ENCODE results near the gene PAK1.

PAK1 gene

GRCh38 chr11:77409046-77409445, 64.8 kb downstream of the PAK1 start:
- Histone ChIP-seq H3K9me3 (ENCODE audit: insufficient read depth, low read length) (no peaks in the 10 kb centered on the region), H3K4me3 (ENCODE audit: insufficient read depth, low read length, poor library complexity, severe bottlenecking) (no peak overlapping the region), H3F3A (ENCODE audit: insufficient read depth) (no peaks in the 10 kb centered on the region), H3K4me2 (ENCODE audit: low read depth, low read length, poor library complexity, severe bottlenecking) (no peak overlapping the region), H3K9ac (ENCODE audit: low read length) (no peak overlapping the region), H3K27me3 (ENCODE audit: low read length) (no peaks in the 10 kb centered on the region), H3K27ac (ENCODE audit: low read depth, low read length) (no peak overlapping the region), H3K36me3 (ENCODE audit: low read length) (no peaks in the 10 kb centered on the region), H3K9me2 (replicated peaks; ENCODE audit: insufficient read depth, low read length) (no peaks in the 10 kb centered on the region), H2AFZ (ENCODE audit: low read depth, low read length, severe bottlenecking) (no peak overlapping the region), H4K20me1 (ENCODE audit: low read depth, low read length) (no peaks in the 10 kb centered on the region), H3K79me2 (ENCODE audit: insufficient read depth, low read length) (no peaks in the 10 kb centered on the region)
- TF ChIP-seq CTCF (IDR thresholded peaks at IDR 0.05; ENCODE audit: insufficient read depth, low read length, poor library complexity, severe bottlenecking): no peak
- no peak for TF ChIP-seq EZH2phosphoT487 (conservative IDR thresholded peaks at IDR 0.05; ENCODE audit: low read length)

- no peak for TF ChIP-seq CTCF (IDR thresholded peaks at IDR 0.05; ENCODE audit: insufficient read depth, low read length, poor library complexity, severe bottlenecking)
- TF ChIP-seq EZH2phosphoT487 (conservative IDR thresholded peaks at IDR 0.05; ENCODE audit: low read length): no peak
- H3K9me3 ChIP-seq (ENCODE audit: insufficient read depth, low read length): no peaks in the 10 kb centered on the region
- no peaks in the 10 kb centered on the region for H3F3A ChIP-seq (ENCODE audit: insufficient read depth)
- no peak overlapping the region for H3K27ac ChIP-seq (ENCODE audit: low read depth, low read length)
- H3K9ac ChIP-seq (ENCODE audit: low read length): no peak overlapping the region
- no peaks in the 10 kb centered on the region for H4K20me1 ChIP-seq (ENCODE audit: low read depth, low read length)
- H3K79me2 ChIP-seq (ENCODE audit: insufficient read depth, low read length): no peaks in the 10 kb centered on the region
- no peaks in the 10 kb centered on the region for H3K27me3 ChIP-seq (ENCODE audit: low read length)
- no peaks in the 10 kb centered on the region for H3K36me3 ChIP-seq (ENCODE audit: low read length)
- H3K9me2 ChIP-seq (replicated peaks; ENCODE audit: insufficient read depth, low read length): no peaks in the 10 kb centered on the region
- H3K4me3 ChIP-seq (ENCODE audit: insufficient read depth, low read length, poor library complexity, severe bottlenecking): no peak overlapping the region
- no peak overlapping the region for H2AFZ ChIP-seq (ENCODE audit: low read depth, low read length, severe bottlenecking)
- no peak overlapping the region for H3K4me2 ChIP-seq (ENCODE audit: low read depth, low read length, poor library complexity, severe bottlenecking)
Observed at GRCh38 chr11:77407613-77408012, 66.3 kb downstream of the PAK1 start.

GRCh38 chr11:77406396-77406795, 67.5 kb downstream of the PAK1 start:
- H3K27ac ChIP-seq (ENCODE audit: low read depth, low read length): no peak overlapping the region
- H3K9ac ChIP-seq (ENCODE audit: low read length): no peak overlapping the region
- H3K9me3 ChIP-seq (ENCODE audit: insufficient read depth, low read length): no peaks in the 10 kb centered on the region
- no peaks in the 10 kb centered on the region for H3F3A ChIP-seq (ENCODE audit: insufficient read depth)
- H3K4me3 ChIP-seq (ENCODE audit: insufficient read depth, low read length, poor library complexity, severe bottlenecking): no peak overlapping the region
- TF ChIP-seq CTCF (IDR thresholded peaks at IDR 0.05; ENCODE audit: insufficient read depth, low read length, poor library complexity, severe bottlenecking) (no peak), EZH2phosphoT487 (conservative IDR thresholded peaks at IDR 0.05; ENCODE audit: low read length) (no peak)
- H3K27me3 ChIP-seq (ENCODE audit: low read length): no peaks in the 10 kb centered on the region
- no peaks in the 10 kb centered on the region for H4K20me1 ChIP-seq (ENCODE audit: low read depth, low read length)
- H3K79me2 ChIP-seq (ENCODE audit: insufficient read depth, low read length): no peaks in the 10 kb centered on the region
- no peaks in the 10 kb centered on the region for H3K9me2 ChIP-seq (replicated peaks; ENCODE audit: insufficient read depth, low read length)
- no peak overlapping the region for H3K4me2 ChIP-seq (ENCODE audit: low read depth, low read length, poor library complexity, severe bottlenecking)
- H3K36me3 ChIP-seq (ENCODE audit: low read length): no peaks in the 10 kb centered on the region
- H2AFZ ChIP-seq (ENCODE audit: low read depth, low read length, severe bottlenecking): no peak overlapping the region

Measured in SU-DHL-6 (cell line).